Loucy (cell line): ENCODE data around the gene ZSWIM9.

Source experiments
- H2AFZ ChIP-seq: fragments of 200-600 bp; sonication (generic); 2 replicates; pipeline ENCODE4 v1.6.0; 2016; ENCODE audit warnings: antibody characterized with exemption, mild to moderate bottlenecking, low read length, moderate library complexity
- H3F3A ChIP-seq: fragments of 200-600 bp; 2 replicates; pipeline ENCODE4 v1.6.0; 2016; ENCODE audit warnings: antibody characterized with exemption, low read depth, mild to moderate bottlenecking
- H3K27me3 ChIP-seq: fragments of 200-600 bp; sonication (generic); 2 replicates; pipeline ENCODE4 v1.6.1; 2014; ENCODE audit warnings: low read length, mild to moderate bottlenecking; ENCODE audit not compliant: insufficient read depth, poor library complexity, severe bottlenecking
- H3K36me3 ChIP-seq: fragments of 200-600 bp; sonication (generic); 2 replicates; pipeline ENCODE4 v1.6.1; 2016; ENCODE audit warnings: low read length; ENCODE audit not compliant: insufficient read depth
- H3K4me1 ChIP-seq: fragments of 200-600 bp; sonication (generic); 2 replicates; pipeline ENCODE4 v1.5.1; 2014; ENCODE audit warnings: low read length, mild to moderate bottlenecking; ENCODE audit not compliant: insufficient read depth, poor library complexity, severe bottlenecking
- H3K4me2 ChIP-seq: fragments of 200-600 bp; sonication (generic); 2 replicates; pipeline ENCODE4 v1.6.0; 2014; ENCODE audit warnings: antibody characterized with exemption, low read length, low read depth, mild to moderate bottlenecking; ENCODE audit not compliant: poor library complexity, severe bottlenecking
- H3K4me3 ChIP-seq: fragments of 200-600 bp; sonication (generic); 2 replicates; pipeline ENCODE4 v1.5.1; 2014; ENCODE audit warnings: low read length, mild to moderate bottlenecking, mixed read lengths; ENCODE audit not compliant: poor library complexity, severe bottlenecking
- H3K79me2 ChIP-seq: fragments of 200-600 bp; sonication (generic); 2 replicates; pipeline ENCODE4 v1.6.1; 2014; ENCODE audit warnings: low read length; ENCODE audit not compliant: insufficient read depth
- H3K9ac ChIP-seq: fragments of 200-600 bp; sonication (generic); 2 replicates; pipeline ENCODE4 v1.6.0; 2014; ENCODE audit warnings: mild to moderate bottlenecking, low read depth, low read length, moderate library complexity; ENCODE audit not compliant: poor library complexity, severe bottlenecking
- H3K9me2 ChIP-seq: fragments of 200-600 bp; sonication (generic); replicated peaks from 2 replicates; pipeline ENCODE4 v1.6.1; 2016; ENCODE audit warnings: low read depth, low read length, mixed read lengths
- H3K9me3 ChIP-seq: fragments of 200-600 bp; sonication (generic); 2 replicates; pipeline ENCODE4 v1.6.1; 2014; ENCODE audit warnings: mild to moderate bottlenecking, antibody characterized with exemption, low read length, low read depth; ENCODE audit not compliant: insufficient read depth
- H4K20me1 ChIP-seq: fragments of 200-600 bp; sonication (generic); 2 replicates; pipeline ENCODE4 v1.6.0; 2014; ENCODE audit warnings: antibody characterized with exemption, low read length, mild to moderate bottlenecking; ENCODE audit not compliant: insufficient read depth, poor library complexity, severe bottlenecking
- CTCF ChIP-seq: fragments of 200-600 bp; sonication (generic); conservative IDR thresholded peaks from 2 replicates; pipeline ENCODE4 v1.5.1; 2014; ENCODE audit warnings: mild to moderate bottlenecking, antibody characterized with exemption, low read length
- EZH2phosphoT487 ChIP-seq: fragments of 200-600 bp; IDR thresholded peaks from 2 replicates; pipeline ENCODE4 v1.6.1; 2018; ENCODE audit warnings: antibody characterized with exemption, mild to moderate bottlenecking, moderate library complexity, borderline replicate concordance

Gene ZSWIM9

GRCh38 chr19:48221628-48222027, 51.1 kb downstream of the ZSWIM9 start:
- Histone ChIP-seq H3K27me3 (no peaks in the 10 kb centered on the region), H4K20me1 (no peaks in the 10 kb centered on the region), H3K4me1 (no peaks in the 10 kb centered on the region), H2AFZ (no peak overlapping the region), H3K36me3 (peaks cover 10% of the 10 kb centered on the region; the same call in 1 of the 2 replicates), H3K4me2 (no peak overlapping the region), H3K9me2 (no peaks in the 10 kb centered on the region), H3K9ac (no peak overlapping the region), H3K79me2 (no peaks in the 10 kb centered on the region), H3K9me3 (no peaks in the 10 kb centered on the region), H3F3A (no peaks in the 10 kb centered on the region), H3K4me3 (no peak overlapping the region)
- no peak for TF ChIP-seq CTCF
- TF ChIP-seq EZH2phosphoT487 = no peak

GRCh38 chr19:48230555-48231129, 60.2 kb downstream of the ZSWIM9 start:
- no peak overlapping the region for H3K9ac ChIP-seq
- H3K4me1 ChIP-seq = no peaks in the 10 kb centered on the region
- no peaks in the 10 kb centered on the region for H4K20me1 ChIP-seq
- no peak overlapping the region for H3K4me3 ChIP-seq
- no peak overlapping the region for H2AFZ ChIP-seq
- H3F3A ChIP-seq = no peaks in the 10 kb centered on the region
- H3K9me3 ChIP-seq = no peaks in the 10 kb centered on the region
- H3K27me3 ChIP-seq = no peaks in the 10 kb centered on the region
- peaks cover 75% of the 10 kb centered on the region; the same call in 1 of the 2 replicates for H3K36me3 ChIP-seq
- no peaks in the 10 kb centered on the region for H3K9me2 ChIP-seq
- no peaks in the 10 kb centered on the region for H3K79me2 ChIP-seq
- H3K4me2 ChIP-seq = no peak overlapping the region
- TF ChIP-seq EZH2phosphoT487 (no peak), CTCF (no peak)

GRCh38 chr19:48237057-48237456, 66.6 kb downstream of the ZSWIM9 start:
- Histone ChIP-seq H3K79me2 (no peaks in the 10 kb centered on the region; the same call in 1 of the 2 replicates), H3F3A (no peaks in the 10 kb centered on the region), H3K9me3 (no peaks in the 10 kb centered on the region), H3K9me2 (no peaks in the 10 kb centered on the region), H3K4me1 (no peaks in the 10 kb centered on the region), H3K27me3 (no peaks in the 10 kb centered on the region), H2AFZ (no peak overlapping the region), H3K4me2 (no peak overlapping the region), H3K9ac (no peak overlapping the region), H3K4me3 (no peak overlapping the region), H4K20me1 (no peaks in the 10 kb centered on the region), H3K36me3 (peaks cover 64% of the 10 kb centered on the region; the same call in 1 of the 2 replicates)
- no peak for TF ChIP-seq EZH2phosphoT487
- no peak for TF ChIP-seq CTCF
